Central memory CD8-positive, alpha-beta T cell (primary cell): ENCODE results near the gene CTIF.
"Not testable (repeated sequence)": the region's sequence is repeated elsewhere in the genome, so short reads cannot be mapped to it uniquely, and the experiment has no call there.

Source experiments
- ATAC-seq: fragments of 150-1000 bp; cut with Tn5 transposase; replicated peaks from 2 replicates; pipeline ENCODE4 v1.10.0; 2022; ENCODE audit warnings: mild to moderate bottlenecking, moderate FRiP score, moderate number of reproducible peaks; ENCODE audit not compliant: poor library complexity, severe bottlenecking; ENCODE audit errors: extremely low read depth
- DNase-seq, 2 donors: peaks; one replicate each; pipeline ENCODE4 v3.0.0; 2021; ENCODE audit warnings: low spot score in 2 of 2
- H3K27ac Mint-ChIP-seq: one replicate; pipeline ENCODE4 v1.8.0; 2022; ENCODE audit warnings: low read depth, mild to moderate bottlenecking, moderate library complexity, mixed read lengths
- H3K27me3 Mint-ChIP-seq: one replicate; pipeline ENCODE4 v1.8.0; 2022; ENCODE audit warnings: mixed read lengths
- H3K36me3 Mint-ChIP-seq: one replicate; pipeline ENCODE4 v1.8.0; 2022; ENCODE audit warnings: mild to moderate bottlenecking, moderate library complexity, mixed read lengths; ENCODE audit not compliant: insufficient read depth
- H3K4me1 Mint-ChIP-seq: one replicate; pipeline ENCODE4 v1.8.0; 2022; ENCODE audit warnings: mixed read lengths
- H3K4me3 Mint-ChIP-seq: one replicate; pipeline ENCODE4 v1.8.0; 2022; ENCODE audit warnings: mild to moderate bottlenecking, moderate library complexity, mixed read lengths
- H3K9me3 Mint-ChIP-seq: one replicate; pipeline ENCODE4 v1.8.0; 2022; ENCODE audit warnings: mixed read lengths

The CTIF gene

GRCh38 chr18:48802543-48803290 lies 263.9 kb downstream of the CTIF start:
- Mint-ChIP-seq H3K36me3 (peaks cover 3% of the 10 kb centered on the region), H3K27me3 (no peaks in the 10 kb centered on the region), H3K9me3 (no peaks in the 10 kb centered on the region), H3K27ac (no peak overlapping the region), H3K4me1 (peaks cover 61% of the 10 kb centered on the region), H3K4me3 (no peak overlapping the region)
- ATAC-seq (no peak), DNase-seq (no peak)

GRCh38 chr18:48803518-48803917 lies 264.7 kb downstream of the CTIF start:
- no peak overlapping the region for H3K4me3 Mint-ChIP-seq
- DNase-seq (no peak), ATAC-seq (no peak)
- H3K36me3 Mint-ChIP-seq, result peaks cover 3% of the 10 kb centered on the region
- H3K9me3 Mint-ChIP-seq, result no peaks in the 10 kb centered on the region
- H3K27ac Mint-ChIP-seq, result peak overlapping the region; percentile 39
- no peaks in the 10 kb centered on the region for H3K27me3 Mint-ChIP-seq
- peaks cover 53% of the 10 kb centered on the region for H3K4me1 Mint-ChIP-seq

- H3K36me3 Mint-ChIP-seq, result peaks cover 3% of the 10 kb centered on the region
- DNase-seq (no peak), ATAC-seq (no peak)
- H3K9me3 Mint-ChIP-seq, result no peaks in the 10 kb centered on the region
- H3K27ac Mint-ChIP-seq, result peak overlapping the region; percentile 39
- H3K27me3 Mint-ChIP-seq, result no peaks in the 10 kb centered on the region
- no peak overlapping the region for H3K4me3 Mint-ChIP-seq
- H3K4me1 Mint-ChIP-seq, result peaks cover 47% of the 10 kb centered on the region
These were observed 265.4 kb downstream of the CTIF start for GRCh38 chr18:48803951-48804855.

- peak overlapping the region; percentile 81 for H3K27ac Mint-ChIP-seq
- H3K27me3 Mint-ChIP-seq, result no peaks in the 10 kb centered on the region
- ATAC-seq, result no peak
- H3K4me3 Mint-ChIP-seq, result no peak overlapping the region
- H3K9me3 Mint-ChIP-seq, result no peaks in the 10 kb centered on the region
- H3K4me1 Mint-ChIP-seq, result peaks cover 47% of the 10 kb centered on the region
- no peak for DNase-seq
- H3K36me3 Mint-ChIP-seq, result peaks cover 3% of the 10 kb centered on the region
These were observed 266.2 kb downstream of the CTIF start for GRCh38 chr18:48804856-48805610.

GRCh38 chr18:48805826-48806535 lies 267.1 kb downstream of the CTIF start:
- no peak for ATAC-seq
- Mint-ChIP-seq H3K4me1 (peaks cover 52% of the 10 kb centered on the region), H3K27ac (peak overlapping the region; percentile 69), H3K27me3 (no peaks in the 10 kb centered on the region), H3K4me3 (peak overlapping the region; percentile 34), H3K9me3 (no peaks in the 10 kb centered on the region), H3K36me3 (peaks cover 5% of the 10 kb centered on the region)
- no peak for DNase-seq

- Mint-ChIP-seq H3K4me3 (peak overlapping the region; percentile 34), H3K27ac (peak overlapping the region; percentile 69), H3K27me3 (no peaks in the 10 kb centered on the region), H3K36me3 (peaks cover 5% of the 10 kb centered on the region), H3K4me1 (peaks cover 53% of the 10 kb centered on the region), H3K9me3 (no peaks in the 10 kb centered on the region)
- DNase-seq (peak in 1 of 2 donors; percentile 52), ATAC-seq (peak; percentile 93)
These were observed 267.9 kb downstream of the CTIF start for GRCh38 chr18:48806551-48807261.

- Mint-ChIP-seq H3K27ac (no peak overlapping the region), H3K4me3 (peak overlapping the region; percentile 27), H3K4me1 (peaks cover 46% of the 10 kb centered on the region), H3K9me3 (no peaks in the 10 kb centered on the region), H3K27me3 (no peaks in the 10 kb centered on the region), H3K36me3 (peaks cover 7% of the 10 kb centered on the region)
- ATAC-seq (no peak), DNase-seq (no peak)
These were observed 269.6 kb downstream of the CTIF start for GRCh38 chr18:48808476-48808875.

GRCh38 chr18:48809365-48809764 lies 270.5 kb downstream of the CTIF start:
- Mint-ChIP-seq H3K4me3 (no peak overlapping the region), H3K36me3 (peaks cover 16% of the 10 kb centered on the region), H3K27ac (no peak overlapping the region), H3K9me3 (no peaks in the 10 kb centered on the region), H3K27me3 (no peaks in the 10 kb centered on the region), H3K4me1 (peaks cover 53% of the 10 kb centered on the region)
- DNase-seq, result no peak
- no peak for ATAC-seq

- H3K9me3 Mint-ChIP-seq, result no peaks in the 10 kb centered on the region
- peaks cover 50% of the 10 kb centered on the region for H3K4me1 Mint-ChIP-seq
- no peak for ATAC-seq
- H3K27ac Mint-ChIP-seq, result peak overlapping the region; percentile 55
- H3K27me3 Mint-ChIP-seq, result no peaks in the 10 kb centered on the region
- DNase-seq, result no peak
- peaks cover 21% of the 10 kb centered on the region for H3K36me3 Mint-ChIP-seq
- no peak overlapping the region for H3K4me3 Mint-ChIP-seq
These were observed 272.0 kb downstream of the CTIF start for GRCh38 chr18:48810805-48811204.

GRCh38 chr18:48811401-48811800 lies 272.6 kb downstream of the CTIF start:
- Mint-ChIP-seq H3K27ac (no peak overlapping the region), H3K4me1 (peaks cover 52% of the 10 kb centered on the region), H3K36me3 (peaks cover 23% of the 10 kb centered on the region), H3K9me3 (no peaks in the 10 kb centered on the region), H3K4me3 (no peak overlapping the region), H3K27me3 (no peaks in the 10 kb centered on the region)
- DNase-seq, result no peak
- no peak for ATAC-seq

- H3K4me1 Mint-ChIP-seq, result peaks cover 49% of the 10 kb centered on the region
- ATAC-seq, H3K27me3 Mint-ChIP-seq, H3K4me3 Mint-ChIP-seq, H3K9me3 Mint-ChIP-seq, DNase-seq: not testable (repeated sequence)
- peaks cover 20% of the 10 kb centered on the region for H3K36me3 Mint-ChIP-seq
- peak overlapping the region; percentile 100 for H3K27ac Mint-ChIP-seq
These were observed 273.2 kb downstream of the CTIF start for GRCh38 chr18:48811977-48812451.
